HG03097 (cell line): ENCODE measurements around the gene ANO2.

Source experiments
- ATAC-seq: cut with Tn5 transposase; IDR thresholded peaks from one replicate; pipeline ENCODE4 v1.9.1; 2021; ENCODE audit not compliant: unreplicated experiment, low FRiP score

ANO2 gene

DNA sequence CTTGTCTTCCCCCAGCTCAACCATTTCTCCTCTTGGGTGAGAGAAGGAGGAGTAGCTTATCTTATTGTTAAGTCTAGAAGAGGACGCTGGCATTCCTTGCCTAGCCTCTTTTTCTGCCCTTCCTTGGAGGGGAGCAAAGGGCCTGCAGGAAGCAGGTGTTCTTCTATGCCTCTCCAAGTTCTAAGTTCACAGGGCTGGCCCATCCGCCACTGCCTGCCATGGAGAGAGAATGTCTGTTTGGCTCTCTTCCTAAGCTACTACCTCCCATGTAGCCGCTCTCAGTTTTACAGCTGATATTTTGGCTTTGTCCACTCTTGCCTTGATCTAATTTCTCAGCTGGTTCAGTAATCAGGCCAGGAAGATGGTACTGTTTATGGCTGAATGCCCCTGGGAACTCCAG is 312.0 kb downstream of the ANO2 start:
- no peak for ATAC-seq

DNA sequence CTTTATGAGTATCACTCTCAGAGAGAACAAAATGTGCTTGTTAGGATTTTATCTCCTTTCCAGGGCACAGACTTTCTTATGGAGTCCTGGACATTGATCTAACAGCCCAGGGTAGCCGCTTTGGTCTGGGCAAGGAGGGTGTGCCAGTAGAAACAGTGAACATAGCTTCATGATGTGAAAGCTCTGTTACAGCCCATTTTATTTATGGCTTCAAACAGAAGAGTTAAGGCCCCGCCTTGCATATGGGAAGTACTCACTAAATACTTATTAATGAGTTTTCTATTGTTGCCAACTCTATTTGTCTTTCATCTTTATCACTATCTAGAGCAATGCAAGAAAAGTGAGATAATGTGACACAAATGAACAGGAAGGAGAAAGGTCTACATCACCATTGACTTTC is 312.6 kb downstream of the ANO2 start:
- no peak for ATAC-seq

DNA sequence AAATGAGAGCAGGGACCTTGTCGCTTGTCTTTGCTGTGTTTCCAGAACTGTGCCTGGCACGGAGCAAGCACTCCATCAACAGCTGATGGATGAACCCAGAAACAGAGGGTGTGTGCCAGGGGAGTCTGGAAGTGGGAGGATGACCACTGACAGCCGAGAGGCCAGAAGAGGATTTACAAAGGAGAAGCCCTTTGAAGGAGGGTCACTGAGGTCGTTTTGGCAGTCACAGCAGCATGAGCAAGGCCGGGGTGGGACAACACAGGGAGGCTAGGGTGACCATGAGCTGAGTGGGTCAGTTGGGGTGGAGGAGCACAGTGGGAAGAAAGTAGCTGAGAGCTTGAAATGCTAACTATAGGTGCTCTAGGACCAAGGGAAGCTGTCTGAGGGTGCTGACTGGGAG is 313.6 kb downstream of the ANO2 start:
- no peak for ATAC-seq

DNA sequence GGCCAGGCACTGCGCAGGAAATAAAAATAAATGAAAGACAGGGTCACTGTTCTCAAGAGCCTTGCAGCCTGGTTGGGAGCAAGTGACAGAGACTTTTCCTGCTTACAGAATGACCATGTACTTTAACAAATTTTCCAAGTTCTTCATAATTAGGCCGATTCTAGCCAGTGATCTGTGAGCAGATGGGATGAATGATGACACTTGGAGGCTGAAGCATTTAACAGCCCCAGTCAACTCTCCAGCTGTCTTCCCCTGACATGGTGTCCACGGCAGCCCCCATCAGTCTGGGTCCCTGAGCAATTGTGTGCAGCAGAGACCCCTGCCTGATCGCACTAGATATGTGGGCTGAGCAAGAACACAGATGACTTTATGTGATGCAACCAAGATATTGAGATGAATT is 314.3 kb downstream of the ANO2 start:
- ATAC-seq, result no peak

DNA sequence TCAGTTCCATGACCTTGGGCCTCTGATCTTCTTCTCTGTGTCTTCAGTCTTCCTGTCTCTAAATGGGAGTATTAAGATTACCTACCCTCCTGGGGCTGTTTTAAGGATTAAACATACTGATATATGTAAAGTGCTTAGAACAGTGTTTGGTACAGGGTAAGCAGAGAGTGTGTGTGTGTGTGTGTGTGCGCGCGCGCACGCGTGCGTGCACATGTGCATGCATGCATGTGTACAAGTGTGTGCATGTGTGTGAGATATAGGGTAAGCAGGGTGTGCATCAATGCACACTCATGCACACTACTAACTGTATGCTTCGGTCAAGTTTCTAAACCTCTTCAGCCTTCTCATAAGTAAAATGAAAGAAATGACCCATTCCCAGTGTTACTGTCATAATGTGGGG is 316.6 kb downstream of the ANO2 start:
- ATAC-seq, result no peak

DNA sequence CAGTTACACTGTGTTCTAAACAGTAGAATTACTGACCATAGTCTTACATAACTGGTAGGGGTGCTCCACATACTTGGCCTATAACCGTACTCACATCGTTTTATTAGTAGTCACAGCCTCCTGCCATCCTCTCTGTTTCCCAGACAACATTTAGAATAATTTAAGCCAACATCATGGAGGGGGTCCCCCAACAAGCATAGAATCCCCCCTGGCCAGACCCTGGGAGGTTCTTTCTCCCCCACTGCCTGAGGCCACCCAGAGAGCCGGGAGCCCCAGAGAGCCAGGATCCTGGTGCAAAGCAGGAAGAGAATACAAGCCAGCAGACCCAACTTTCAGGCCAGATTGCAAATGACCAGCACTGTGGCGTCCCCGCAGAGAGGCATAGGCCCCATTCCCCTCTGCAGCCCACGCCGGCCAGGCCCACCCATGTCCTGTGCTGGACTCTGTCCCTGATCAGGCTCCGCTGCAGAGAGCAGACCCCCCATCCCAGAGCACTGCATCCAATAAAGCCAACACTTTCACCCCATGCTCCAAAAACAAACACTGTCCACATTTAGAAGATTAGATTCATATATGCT is 317.9 kb downstream of the ANO2 start:
- ATAC-seq, result no peak

DNA sequence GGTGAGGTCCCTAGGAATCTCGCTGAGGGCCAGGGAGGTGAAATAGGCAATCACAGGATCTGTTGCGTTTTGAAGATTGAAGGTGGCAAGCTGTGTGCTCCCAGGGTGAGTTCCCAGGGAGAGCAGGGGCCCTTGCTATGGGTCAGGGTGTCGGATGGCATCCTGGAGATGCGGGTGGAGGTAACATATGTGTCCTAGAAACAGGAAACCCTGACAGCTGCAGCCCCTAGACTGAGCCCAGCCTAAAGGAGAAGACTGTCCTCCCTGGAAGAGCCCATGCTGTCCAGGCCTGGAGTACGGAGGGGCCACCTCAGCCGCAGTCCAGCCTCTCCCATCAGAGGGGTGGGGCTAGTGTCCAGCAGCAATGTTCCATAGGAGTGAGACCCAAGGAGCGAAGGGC is 318.9 kb downstream of the ANO2 start:
- no peak for ATAC-seq

DNA sequence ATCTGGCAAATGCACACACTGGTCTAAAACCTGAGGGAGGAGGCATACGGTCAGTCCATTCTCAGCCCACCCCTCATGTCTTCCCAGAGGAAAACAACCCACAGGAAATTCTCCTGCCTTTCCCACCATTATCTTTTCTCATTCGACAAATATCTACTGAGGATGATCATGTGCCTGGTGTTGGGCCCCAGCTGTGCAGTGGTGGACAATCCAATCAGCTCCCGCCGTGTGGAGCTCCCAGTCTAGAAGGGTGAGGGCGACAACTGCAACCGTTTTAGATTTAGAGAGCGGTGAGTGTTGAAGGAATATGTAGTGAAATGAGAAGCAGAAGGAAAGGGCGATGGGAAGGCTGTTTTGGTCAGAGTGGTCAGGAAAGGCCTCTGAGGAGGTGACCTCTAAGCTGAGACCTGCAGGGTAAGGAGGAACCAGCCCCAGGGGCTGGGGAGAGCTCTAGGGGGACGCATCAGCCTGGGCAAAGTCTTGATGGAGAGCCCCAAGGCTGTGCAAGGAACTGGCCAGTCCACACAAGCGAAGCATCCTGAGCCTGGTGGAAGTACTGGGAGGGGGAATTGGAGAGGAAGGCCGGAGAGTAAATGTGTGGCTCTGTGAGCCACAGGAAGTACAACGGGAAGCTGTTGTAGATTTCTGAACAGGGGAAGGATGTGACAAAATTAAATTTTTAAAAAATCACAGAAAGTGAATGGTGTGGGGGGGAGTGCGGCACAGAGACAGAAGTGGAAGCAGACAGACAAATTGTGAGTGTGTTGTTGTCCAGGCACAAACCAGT is 320.4 kb downstream of the ANO2 start:
- no peak for ATAC-seq

DNA sequence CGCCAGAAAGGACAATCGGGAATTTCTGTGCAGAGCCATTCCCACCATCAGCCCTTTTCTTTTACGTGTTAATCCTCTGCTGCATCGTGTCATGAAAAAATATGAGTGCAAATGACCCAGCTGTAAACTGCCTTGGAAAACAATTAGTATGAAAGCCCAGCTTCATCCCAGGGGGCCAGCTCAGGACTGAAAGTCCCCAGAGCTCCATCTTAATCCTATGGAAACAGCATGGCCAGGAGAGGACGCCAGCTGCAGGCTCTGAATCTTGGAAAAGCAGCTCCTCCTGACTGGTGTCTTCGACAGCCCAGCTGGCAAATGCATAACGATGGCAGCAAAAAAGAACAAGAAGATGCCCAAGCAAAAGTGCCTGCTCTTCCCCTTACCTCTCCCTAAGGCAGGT is 321.6 kb downstream of the ANO2 start:
- no peak for ATAC-seq

DNA sequence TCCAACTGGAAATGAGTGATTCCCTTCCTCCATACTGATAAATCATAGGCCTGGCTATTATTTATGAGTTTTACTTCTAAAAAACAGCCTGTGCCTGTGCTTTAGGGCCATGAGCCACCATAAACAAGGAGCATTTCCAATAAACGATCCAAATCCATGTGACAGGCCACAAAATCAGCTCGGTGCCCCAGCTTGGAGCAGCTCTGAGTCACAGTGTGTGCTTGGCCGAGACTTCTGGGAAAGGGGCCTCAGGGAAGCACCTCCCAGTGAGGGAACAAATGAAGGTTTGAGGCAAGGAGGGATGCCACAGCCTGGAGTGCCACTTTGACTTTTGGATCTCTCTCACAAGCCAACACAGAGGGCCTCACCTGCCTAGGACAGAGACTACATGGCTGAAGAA is 322.8 kb downstream of the ANO2 start:
- no peak for ATAC-seq

DNA sequence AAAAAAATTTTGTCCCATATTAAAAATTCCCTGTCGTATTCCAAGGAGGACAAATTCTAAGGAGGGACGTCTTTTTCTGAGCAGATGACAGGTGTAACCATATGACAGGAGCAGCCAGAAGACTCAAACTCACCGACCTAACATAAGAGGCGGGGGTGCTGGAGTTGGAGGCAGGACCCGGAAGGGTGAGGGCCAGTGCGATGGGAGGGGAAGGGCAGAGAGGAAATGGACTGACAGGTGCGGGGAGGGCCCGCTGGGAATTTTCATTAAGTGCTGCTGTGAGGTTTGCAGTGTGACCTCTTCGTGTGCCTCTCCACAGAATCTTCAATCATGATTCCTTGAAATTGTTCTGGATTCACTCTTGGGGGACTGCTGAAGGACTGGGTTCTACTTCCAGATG is 323.7 kb downstream of the ANO2 start:
- ATAC-seq, result no peak

DNA sequence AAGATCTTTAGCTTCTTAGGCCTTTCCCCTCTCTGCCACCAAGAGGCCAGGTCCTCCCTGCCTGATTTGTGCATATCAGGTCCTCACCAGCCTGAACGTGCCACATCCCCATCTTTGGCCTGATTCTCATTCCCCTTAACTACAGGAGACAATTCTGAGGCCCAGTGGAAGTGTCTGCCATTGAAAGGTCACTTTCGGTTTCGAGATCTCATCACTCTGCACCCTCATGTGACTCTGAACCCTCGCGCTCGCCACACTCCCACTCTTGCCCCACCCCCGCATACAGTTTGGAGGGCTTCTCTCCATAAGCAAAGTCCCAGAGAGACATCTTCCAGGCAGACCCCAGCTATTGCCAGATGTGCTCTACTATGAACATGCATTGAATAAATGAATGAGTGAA is 324.2 kb downstream of the ANO2 start:
- no peak for ATAC-seq

DNA sequence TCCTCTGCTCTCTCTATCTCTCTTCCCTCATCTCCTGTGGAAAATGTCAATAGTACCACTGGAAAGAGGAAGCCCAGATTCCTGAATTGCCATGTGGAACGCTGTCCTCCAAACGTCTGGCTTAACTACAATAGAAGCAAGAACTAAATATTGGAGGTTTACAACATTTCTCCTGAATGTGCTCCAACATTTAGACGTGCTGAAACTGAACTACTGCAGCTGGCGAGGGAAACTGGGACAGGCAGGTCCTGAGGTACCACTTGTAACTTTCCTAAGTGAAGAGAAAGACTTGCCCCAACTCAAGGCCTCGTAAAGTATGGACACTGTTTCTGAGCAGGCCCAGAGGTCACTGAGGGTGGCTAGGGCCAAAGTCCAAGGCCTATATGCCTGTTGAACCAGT is 325.4 kb downstream of the ANO2 start:
- no peak for ATAC-seq

DNA sequence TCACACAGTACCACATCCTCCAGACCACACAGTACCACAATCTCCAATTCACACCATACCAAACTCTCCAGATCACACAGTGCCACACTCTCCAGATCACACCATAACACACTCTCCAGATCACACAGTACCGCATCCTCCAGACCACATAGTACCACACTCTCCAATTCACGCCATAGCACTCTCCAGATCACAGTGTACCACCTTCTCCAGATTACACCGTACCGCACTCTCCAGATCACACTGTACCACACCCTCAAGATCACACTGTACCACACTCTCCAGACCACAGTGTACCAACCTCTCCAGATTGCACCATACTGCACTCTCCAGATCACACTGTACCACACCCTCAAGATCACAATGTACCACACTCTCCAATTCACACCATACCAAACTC is 328.2 kb downstream of the ANO2 start:
- ATAC-seq, result no peak

DNA sequence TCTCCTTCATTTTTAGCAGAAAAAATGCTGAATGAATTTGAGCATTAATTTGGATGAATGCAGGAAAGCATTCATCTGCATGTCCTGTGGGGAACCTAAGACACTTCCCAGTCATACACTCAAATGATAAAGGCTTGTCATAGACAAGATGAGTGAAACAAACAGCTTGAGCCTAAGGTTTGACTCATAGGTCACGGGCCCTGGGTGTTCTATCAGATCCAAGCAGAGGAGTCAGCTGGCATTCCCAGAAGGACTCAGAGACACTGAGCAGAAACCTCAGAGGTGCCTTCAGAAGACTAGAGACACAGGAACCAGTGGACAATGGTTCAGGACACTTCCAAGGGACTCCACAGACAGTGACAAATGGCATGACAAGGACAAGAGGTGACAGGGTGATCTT is 329.3 kb downstream of the ANO2 start:
- ATAC-seq, result no peak

DNA sequence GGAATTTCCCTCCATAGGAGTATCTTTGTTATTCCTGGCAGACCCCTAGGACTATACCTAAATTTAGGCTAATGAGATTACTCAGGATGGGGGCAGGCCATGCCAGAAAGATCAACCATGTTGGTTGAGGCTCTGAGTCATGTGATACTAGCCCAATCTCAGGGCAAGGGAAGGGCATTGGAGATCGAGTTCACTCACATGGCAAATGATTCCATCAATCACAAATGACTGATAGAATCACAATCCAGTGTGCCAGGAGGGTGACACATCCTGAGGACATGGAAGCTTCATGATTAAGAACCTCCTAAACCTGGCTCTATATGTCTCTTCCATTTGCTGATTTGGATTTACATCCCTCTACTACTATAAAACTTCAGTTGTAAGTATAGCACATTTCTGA is 330.8 kb downstream of the ANO2 start:
- ATAC-seq, result no peak

DNA sequence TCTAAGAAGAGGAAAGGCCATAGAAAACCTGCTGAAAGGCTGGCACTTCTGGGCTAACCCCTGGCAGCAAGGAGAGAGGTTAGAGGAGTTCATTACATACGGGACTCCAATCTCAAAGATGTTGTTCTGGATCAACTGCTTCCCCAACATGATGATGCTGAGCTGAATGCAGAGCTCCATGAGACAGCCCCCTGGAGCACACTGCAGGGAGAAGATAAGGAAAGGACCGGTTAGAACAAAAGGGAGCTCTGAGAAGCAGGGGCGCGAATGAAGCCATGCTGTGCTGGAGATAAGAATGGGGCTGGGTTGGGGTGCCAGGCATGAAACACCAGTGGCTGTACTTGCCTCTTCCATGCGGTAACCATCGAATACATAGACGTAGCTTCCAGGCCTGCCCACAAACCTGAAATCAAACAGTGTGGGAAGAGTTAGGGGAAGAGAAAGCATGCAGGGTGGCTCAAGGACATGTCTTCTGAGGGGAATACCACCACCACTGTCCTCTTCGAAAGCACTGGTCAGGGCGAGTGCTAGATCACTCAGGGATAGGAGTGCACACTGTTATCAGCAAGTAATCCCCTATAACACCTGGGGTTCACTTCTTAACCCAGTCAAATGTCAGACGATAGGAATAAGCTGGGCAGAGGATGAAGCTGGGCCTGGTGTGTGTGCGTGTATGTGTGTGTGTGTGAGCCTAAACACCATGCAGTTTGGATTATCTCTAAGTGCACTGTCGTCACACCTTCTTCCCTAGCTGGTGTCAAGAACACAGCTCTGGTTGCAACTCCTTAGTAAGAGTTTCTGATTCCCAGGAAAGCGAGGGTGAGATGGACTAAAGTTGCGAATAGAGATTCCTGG is 332.3 kb downstream of the ANO2 start:
- ATAC-seq, result no peak

DNA sequence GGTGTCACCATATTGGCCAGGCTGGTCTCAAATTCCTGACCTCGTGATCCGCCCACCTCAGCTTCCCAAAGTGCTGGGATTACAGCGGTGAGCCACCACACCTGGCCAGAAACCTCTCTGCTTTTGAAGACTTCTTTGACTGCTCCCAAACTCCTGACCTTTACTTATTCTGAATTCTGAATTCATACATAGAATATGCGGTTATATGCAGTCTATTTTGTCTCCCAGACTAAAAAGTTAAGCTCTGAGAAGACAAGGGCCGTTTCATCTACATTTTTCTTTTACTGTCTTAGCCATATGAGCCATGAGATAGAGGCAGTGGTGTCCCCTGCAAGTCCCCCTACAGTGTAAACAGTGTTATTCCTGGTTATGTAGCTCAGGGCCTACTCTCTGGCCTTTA is 333.9 kb downstream of the ANO2 start:
- no peak for ATAC-seq

DNA sequence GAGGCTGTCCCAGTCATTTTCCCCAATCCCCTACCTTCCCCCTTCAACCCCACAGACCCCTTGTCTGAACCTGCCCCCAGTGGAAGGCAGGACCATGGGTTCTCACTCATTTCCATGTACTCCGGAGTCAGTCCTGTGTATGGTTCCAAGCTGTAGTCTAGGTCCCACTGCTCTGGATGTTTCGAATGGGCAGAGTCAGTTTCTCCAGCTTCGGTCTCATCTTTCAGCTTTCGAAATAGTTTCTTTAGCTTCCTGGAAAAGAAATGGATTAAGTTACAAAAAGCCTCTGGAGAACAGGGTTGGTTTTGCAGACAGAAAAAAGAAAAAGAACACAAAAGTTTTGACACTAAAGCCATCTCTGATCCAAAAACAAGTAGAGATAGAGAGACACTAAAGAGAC is 345.7 kb downstream of the ANO2 start:
- no peak for ATAC-seq

DNA sequence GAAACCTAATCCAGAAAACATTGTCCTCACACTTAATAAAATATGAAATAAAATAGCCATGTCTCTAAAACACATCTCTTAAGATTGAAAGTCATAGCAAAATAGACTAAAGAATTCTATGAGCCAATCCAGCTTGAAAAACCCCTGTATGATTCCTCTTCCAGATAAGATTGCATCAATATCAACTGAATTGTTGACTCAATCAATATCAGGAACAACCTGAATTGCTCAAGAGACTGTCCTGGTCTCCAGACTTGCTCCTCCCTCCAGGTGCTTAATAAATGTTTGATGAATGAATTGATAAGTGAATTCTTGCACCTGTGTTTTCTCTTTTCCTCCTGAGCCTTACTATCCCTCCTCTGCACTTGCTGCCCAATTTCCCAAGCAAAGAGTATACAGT is 351.1 kb downstream of the ANO2 start:
- ATAC-seq, result no peak

DNA sequence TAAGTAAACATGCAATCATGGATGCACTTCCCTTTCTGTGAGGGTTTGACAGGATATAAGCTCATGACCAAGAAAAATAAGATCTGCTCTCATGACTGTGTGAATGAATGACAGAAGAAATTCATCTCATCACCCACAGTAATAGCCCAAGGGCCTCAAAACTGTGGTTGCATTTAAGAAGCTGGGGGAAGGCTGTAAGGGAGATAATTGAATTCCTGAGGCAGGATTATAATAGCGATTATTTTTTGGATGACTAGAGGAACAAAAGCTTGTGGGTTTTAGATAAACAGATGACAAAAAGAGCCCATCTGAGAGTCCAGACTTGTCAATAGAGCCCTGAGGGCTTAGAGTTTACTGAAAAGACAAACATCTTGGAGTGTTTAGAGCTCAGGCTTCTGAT is 352.0 kb downstream of the ANO2 start:
- no peak for ATAC-seq

DNA sequence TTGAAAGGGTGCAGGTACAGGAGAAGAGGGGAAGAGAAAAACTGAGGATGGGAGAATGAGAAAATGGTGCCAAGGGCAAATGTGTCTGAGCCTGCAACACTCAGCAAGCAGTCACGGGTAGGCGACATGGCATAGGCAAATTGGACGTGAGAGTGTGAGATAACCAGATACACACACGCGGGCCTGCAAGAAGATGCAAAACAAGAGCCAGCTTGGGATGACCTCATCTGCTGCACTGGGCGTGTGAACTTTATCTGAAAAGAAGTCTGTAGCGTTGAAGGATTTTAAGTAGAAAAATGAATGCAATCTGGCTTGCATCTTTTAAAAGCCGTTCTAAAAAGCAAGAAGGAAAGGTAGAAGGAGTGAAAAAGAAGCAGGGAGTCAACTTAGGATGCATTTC is 352.7 kb downstream of the ANO2 start:
- ATAC-seq, result no peak
